ENCODE measurements around the gene VILL. TPM values are rescaled to one million over a fixed set of nuclear protein-coding genes. Genes with fewer than 3 reads are reported as not detected.

The VILL gene
- 8.6 and 8.8 TPM in 2 replicates for polyA plus RNA-seq (2012; rRNA removed)
- polyA plus RNA-seq (2012; cell fraction: cytosol; rRNA removed), result 2.4 and 3.9 TPM in 2 replicates
- polyA plus RNA-seq (2012; cell fraction: nucleus; rRNA removed), result 28.7 and 29.0 TPM in 2 replicates

DNA sequence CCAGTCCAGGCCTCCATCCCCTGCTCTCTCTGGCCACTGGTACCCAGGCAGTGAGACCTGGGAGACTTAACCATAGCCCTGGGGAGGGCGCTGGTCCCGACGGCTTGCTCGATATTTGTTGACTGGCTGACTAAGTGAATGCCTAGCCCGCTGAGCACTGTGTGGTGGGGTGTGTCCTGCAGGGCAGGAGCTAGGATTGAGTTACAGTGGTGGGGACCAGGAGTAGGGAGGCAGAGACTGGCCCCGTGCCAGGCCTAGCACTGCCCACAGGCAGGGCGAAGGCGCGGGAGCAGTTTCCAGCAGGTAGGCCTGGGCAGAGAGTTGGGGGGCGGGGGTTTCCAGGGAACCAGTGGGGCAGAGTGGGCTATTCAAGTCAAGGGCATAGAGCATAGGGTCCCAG, at the start of gene VILL:
TSS of gene VILL (plus strand) at position 260 of the 400 bp plus-strand sequence. CDS start 2,887 bp downstream, outside the sequence.
- Histone ChIP-seq H2AFZ (ENCODE audit: low read depth) (no peak within 1 kb of the TSS), H3K36me3 (replicated peaks in 1 of 2; ENCODE audit: control insufficient read depth in 1 of 2, insufficient read depth in 2 of 2, low read length in 1 of 2) (no peaks in the 10 kb centered on the region), H3K27me3 (ENCODE audit: insufficient read depth) (no peaks in the 10 kb centered on the region), H3K27ac (ENCODE audit: low read depth in 2 of 2, low read length in 1 of 2) (no peak within 1 kb of the TSS), H4K20me1 (ENCODE audit: insufficient read depth) (no peaks in the 10 kb centered on the region), H3K9ac (no peak within 1 kb of the TSS), H3K4me2 (no peak within 1 kb of the TSS), H3K9me3 (no peaks in the 10 kb centered on the region), H3K79me2 (ENCODE audit: insufficient read depth) (no peaks in the 10 kb centered on the region), H3K4me3 (ENCODE audit: low read depth in 2 of 2, low read length in 1 of 2) (no peak within 1 kb of the TSS), H3K9me2 (no peaks in the 10 kb centered on the region), H3F3A (replicated peaks; ENCODE audit: insufficient read depth) (peaks cover 4% of the 10 kb centered on the region), H3K4me1 (ENCODE audit: control insufficient read depth in 1 of 2, insufficient read depth in 2 of 2, low read depth in 1 of 2, low read length in 1 of 2) (peaks cover 0 to 8% of the 10 kb centered on the region in 2 experiments; a peak in 2 of 4 replicates)
- POLR2A ChIA-PET, result no interaction called here
- no peak for TF ChIP-seq EP300 (IDR thresholded peaks at IDR 0.05; ENCODE audit: borderline replicate concordance in 1 of 2, low read depth in 1 of 2, low read length in 1 of 2)
- no peak for TF ChIP-seq TAF1 (IDR thresholded peaks at IDR 0.05; ENCODE audit: borderline replicate concordance, low read depth, low read length)
- TF ChIP-seq, protein P1, sequence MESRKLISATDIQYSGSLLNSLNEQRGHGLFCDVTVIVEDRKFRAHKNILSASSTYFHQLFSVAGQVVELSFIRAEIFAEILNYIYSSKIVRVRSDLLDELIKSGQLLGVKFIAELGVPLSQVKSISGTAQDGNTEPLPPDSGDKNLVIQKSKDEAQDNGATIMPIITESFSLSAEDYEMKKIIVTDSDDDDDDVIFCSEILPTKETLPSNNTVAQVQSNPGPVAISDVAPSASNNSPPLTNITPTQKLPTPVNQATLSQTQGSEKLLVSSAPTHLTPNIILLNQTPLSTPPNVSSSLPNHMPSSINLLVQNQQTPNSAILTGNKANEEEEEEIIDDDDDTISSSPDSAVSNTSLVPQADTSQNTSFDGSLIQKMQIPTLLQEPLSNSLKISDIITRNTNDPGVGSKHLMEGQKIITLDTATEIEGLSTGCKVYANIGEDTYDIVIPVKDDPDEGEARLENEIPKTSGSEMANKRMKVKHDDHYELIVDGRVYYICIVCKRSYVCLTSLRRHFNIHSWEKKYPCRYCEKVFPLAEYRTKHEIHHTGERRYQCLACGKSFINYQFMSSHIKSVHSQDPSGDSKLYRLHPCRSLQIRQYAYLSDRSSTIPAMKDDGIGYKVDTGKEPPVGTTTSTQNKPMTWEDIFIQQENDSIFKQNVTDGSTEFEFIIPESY (IDR thresholded peaks at IDR 0.05; ENCODE audit: borderline replicate concordance, low read depth), result no peak
- no peak for TF ChIP-seq CHD2 (IDR thresholded peaks at IDR 0.05; ENCODE audit: low read length, partially characterized antibody)
- TF ChIP-seq, protein P2, sequence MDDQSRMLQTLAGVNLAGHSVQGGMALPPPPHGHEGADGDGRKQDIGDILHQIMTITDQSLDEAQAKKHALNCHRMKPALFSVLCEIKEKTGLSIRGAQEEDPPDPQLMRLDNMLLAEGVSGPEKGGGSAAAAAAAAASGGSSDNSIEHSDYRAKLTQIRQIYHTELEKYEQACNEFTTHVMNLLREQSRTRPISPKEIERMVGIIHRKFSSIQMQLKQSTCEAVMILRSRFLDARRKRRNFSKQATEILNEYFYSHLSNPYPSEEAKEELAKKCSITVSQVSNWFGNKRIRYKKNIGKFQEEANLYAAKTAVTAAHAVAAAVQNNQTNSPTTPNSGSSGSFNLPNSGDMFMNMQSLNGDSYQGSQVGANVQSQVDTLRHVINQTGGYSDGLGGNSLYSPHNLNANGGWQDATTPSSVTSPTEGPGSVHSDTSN (IDR thresholded peaks at IDR 0.05), result no peak
- TF ChIP-seq FOXM1 (IDR thresholded peaks at IDR 0.05; ENCODE audit: low read depth), result no peak
- 79% methylated on average over 8 of the region's 10 CpGs for WGBS (ENCODE audit: low lambda C conversion rate)
- CTCF ChIA-PET, result no interaction called here
- no peak for DNase-seq

DNA sequence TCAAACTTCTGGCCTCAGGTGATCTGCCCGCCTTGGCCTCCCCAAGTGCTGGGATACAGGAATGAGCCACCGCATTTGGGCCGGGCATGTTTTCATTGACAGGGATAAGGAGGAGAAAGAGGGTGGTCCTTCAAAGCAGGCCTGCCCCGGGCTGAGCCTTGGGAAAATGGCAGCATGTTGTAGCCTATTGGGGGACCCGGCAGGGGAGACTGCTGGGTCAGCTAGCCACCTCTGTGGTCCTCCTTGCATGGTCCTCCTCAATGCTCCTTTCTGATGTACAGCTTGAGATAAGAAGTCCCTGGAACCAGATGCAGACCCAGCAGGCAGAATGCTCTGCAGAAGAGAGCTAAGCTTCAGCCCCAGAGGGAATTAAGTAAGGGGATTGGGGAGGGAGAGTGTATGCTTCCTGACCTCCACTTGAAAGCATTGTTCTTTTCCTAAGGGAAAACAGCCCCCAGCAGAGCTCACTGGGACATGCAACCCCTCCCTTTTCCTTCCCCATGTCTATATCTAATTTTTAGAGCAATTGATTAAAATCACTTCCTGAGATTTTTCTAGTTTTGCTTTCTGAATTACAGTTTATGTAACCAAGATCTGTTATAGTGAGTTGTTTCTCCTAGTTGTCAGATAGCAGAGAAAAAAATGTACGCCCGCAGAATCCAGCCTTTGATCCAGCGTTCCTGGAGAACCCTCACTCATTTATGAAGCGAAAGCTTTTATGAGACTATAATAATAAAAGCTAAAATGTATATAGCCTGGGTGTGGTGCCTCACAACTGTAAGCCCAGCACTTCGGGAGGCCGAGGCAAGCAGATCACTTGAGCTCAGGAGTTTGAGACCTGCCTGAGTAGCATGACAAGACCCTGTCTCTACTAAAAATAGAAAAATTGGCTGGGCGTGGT, 48.7 kb upstream of the VILL start:
- H3K4me1 ChIP-seq (ENCODE audit: control insufficient read depth in 1 of 2, insufficient read depth in 2 of 2, low read depth in 1 of 2, low read length in 1 of 2), result peaks cover 25 to 30% of the 10 kb centered on the region in 2 experiments
- H3K4me3 ChIP-seq (ENCODE audit: low read depth in 2 of 2, low read length in 1 of 2), result no peak overlapping the region
- no peaks in the 10 kb centered on the region for H3K9me2 ChIP-seq
- 92% methylated on average over 10 of the region's 12 CpGs for WGBS (ENCODE audit: low lambda C conversion rate)
- H4K20me1 ChIP-seq (ENCODE audit: insufficient read depth), result no peaks in the 10 kb centered on the region
- peaks cover 14% of the 10 kb centered on the region for H3F3A ChIP-seq (replicated peaks; ENCODE audit: insufficient read depth)
- H3K27ac ChIP-seq (ENCODE audit: low read depth in 2 of 2, low read length in 1 of 2), result no peak overlapping the region
- ChIA-PET POLR2A (no interaction called here), CTCF (interaction anchor here (1.2 kb wide), 1 partner anchor 33 kb away, joined by 3 read pairs; no protein-coding TSS in a partner anchor)
- H3K79me2 ChIP-seq (ENCODE audit: insufficient read depth), result no peaks in the 10 kb centered on the region; the same call in none of the 2 replicates
- no peak for DNase-seq
- no peak for TF ChIP-seq EZH2phosphoT487 (IDR thresholded peaks at IDR 0.05; ENCODE audit: borderline replicate concordance, low read depth)
- TF ChIP-seq, protein P3, sequence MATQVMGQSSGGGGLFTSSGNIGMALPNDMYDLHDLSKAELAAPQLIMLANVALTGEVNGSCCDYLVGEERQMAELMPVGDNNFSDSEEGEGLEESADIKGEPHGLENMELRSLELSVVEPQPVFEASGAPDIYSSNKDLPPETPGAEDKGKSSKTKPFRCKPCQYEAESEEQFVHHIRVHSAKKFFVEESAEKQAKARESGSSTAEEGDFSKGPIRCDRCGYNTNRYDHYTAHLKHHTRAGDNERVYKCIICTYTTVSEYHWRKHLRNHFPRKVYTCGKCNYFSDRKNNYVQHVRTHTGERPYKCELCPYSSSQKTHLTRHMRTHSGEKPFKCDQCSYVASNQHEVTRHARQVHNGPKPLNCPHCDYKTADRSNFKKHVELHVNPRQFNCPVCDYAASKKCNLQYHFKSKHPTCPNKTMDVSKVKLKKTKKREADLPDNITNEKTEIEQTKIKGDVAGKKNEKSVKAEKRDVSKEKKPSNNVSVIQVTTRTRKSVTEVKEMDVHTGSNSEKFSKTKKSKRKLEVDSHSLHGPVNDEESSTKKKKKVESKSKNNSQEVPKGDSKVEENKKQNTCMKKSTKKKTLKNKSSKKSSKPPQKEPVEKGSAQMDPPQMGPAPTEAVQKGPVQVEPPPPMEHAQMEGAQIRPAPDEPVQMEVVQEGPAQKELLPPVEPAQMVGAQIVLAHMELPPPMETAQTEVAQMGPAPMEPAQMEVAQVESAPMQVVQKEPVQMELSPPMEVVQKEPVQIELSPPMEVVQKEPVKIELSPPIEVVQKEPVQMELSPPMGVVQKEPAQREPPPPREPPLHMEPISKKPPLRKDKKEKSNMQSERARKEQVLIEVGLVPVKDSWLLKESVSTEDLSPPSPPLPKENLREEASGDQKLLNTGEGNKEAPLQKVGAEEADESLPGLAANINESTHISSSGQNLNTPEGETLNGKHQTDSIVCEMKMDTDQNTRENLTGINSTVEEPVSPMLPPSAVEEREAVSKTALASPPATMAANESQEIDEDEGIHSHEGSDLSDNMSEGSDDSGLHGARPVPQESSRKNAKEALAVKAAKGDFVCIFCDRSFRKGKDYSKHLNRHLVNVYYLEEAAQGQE (IDR thresholded peaks at IDR 0.05; ENCODE audit: low read depth, low read length), result no peak
- no peak for TF ChIP-seq GATA2 (CRISPR knock-in tag; IDR thresholded peaks at IDR 0.05)
- TF ChIP-seq, protein P4, sequence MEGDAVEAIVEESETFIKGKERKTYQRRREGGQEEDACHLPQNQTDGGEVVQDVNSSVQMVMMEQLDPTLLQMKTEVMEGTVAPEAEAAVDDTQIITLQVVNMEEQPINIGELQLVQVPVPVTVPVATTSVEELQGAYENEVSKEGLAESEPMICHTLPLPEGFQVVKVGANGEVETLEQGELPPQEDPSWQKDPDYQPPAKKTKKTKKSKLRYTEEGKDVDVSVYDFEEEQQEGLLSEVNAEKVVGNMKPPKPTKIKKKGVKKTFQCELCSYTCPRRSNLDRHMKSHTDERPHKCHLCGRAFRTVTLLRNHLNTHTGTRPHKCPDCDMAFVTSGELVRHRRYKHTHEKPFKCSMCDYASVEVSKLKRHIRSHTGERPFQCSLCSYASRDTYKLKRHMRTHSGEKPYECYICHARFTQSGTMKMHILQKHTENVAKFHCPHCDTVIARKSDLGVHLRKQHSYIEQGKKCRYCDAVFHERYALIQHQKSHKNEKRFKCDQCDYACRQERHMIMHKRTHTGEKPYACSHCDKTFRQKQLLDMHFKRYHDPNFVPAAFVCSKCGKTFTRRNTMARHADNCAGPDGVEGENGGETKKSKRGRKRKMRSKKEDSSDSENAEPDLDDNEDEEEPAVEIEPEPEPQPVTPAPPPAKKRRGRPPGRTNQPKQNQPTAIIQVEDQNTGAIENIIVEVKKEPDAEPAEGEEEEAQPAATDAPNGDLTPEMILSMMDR (IDR thresholded peaks at IDR 0.05), result no peak
- TF ChIP-seq EP300 (IDR thresholded peaks at IDR 0.05; ENCODE audit: borderline replicate concordance in 1 of 2, low read depth in 1 of 2, low read length in 1 of 2), result no peak
- TF ChIP-seq, protein P5, sequence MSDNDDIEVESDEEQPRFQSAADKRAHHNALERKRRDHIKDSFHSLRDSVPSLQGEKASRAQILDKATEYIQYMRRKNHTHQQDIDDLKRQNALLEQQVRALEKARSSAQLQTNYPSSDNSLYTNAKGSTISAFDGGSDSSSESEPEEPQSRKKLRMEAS (IDR thresholded peaks at IDR 0.05; ENCODE audit: low read depth), result no peak
- TF ChIP-seq NFIC (IDR thresholded peaks at IDR 0.05; ENCODE audit: borderline replicate concordance), result no peak
- TF ChIP-seq RCOR1 (IDR thresholded peaks at IDR 0.05; ENCODE audit: low read length), result no peak
- no peak for TF ChIP-seq POLR2AphosphoS5 (IDR thresholded peaks at IDR 0.05; ENCODE audit: low read depth, low read length)
- no peak for TF ChIP-seq RXRA (IDR thresholded peaks at IDR 0.05; ENCODE audit: borderline replicate concordance, low read depth)
- TF ChIP-seq RFX5 (IDR thresholded peaks at IDR 0.05; ENCODE audit: low read length), result no peak
- H3K4me2 ChIP-seq, result no peak overlapping the region
- H3K9me3 ChIP-seq, result no peaks in the 10 kb centered on the region
- H3K27me3 ChIP-seq (ENCODE audit: insufficient read depth), result no peaks in the 10 kb centered on the region
- H2AFZ ChIP-seq (ENCODE audit: low read depth), result no peak overlapping the region
- no peak overlapping the region for H3K9ac ChIP-seq
- no peaks in the 10 kb centered on the region for H3K36me3 ChIP-seq (replicated peaks in 1 of 2; ENCODE audit: control insufficient read depth in 1 of 2, insufficient read depth in 2 of 2, low read length in 1 of 2)

All from SK-N-SH (cell line).